Endothelial cell of umbilical vein (primary cell): ENCODE measurements around the gene DDX42. TPM values are rescaled to one million over a fixed set of nuclear protein-coding genes. Genes with fewer than 3 reads are reported as not detected.

Source experiments
- BruUV-seq: library from RNA; stranded (reverse); fragments of 400-500 nt; replicated peaks from 2 replicates; lab custom pipeline; 2021; lab: Mats Ljungman, UMichigan
- CTCF ChIA-PET: fragments of 300-600, 350-600 bp; sonication (Branson Sonifier 250); formaldehyde crosslinking; loops from one replicate; lab custom pipeline; 2021; ENCODE audit warnings: antibody characterized with exemption, inconsistent platforms; lab: Charles Lee
- POLR2A ChIA-PET: fragments of 300-600, 350-600 bp; sonication (Branson Sonifier 250); formaldehyde crosslinking; loops from one replicate; lab custom pipeline; 2021; ENCODE audit warnings: antibody characterized with exemption, inconsistent platforms; lab: Charles Lee
- DNase-seq: peaks from one replicate; pipeline ENCODE4 v3.0.0-alpha.2; 2011; ENCODE audit warnings: low read depth, low spot score
- FAIRE-seq: peaks from 2 replicates; lab custom pipeline; 2011; peaks lifted over from hg19 to GRCh38; lab: Jason Lieb, UNC
- H2AFZ ChIP-seq: 2 replicates; pipeline ENCODE4 v1.6.0; 2012; ENCODE audit warnings: low read depth, low read length, control low read depth, inconsistent platforms
- H3K27ac ChIP-seq: 2 replicates; pipeline ENCODE4 v1.5.1; 2011; ENCODE audit warnings: low read depth, mild to moderate bottlenecking, control low read depth, low read length, moderate library complexity; ENCODE audit not compliant: insufficient read depth
- H3K27me3 ChIP-seq, 2 experiments: 2 replicates each; pipeline versions ENCODE4 v1.6.0 to v1.6.1; 2011; ENCODE audit warnings: low read length in 2 of 2, mixed read lengths in 1 of 2; ENCODE audit not compliant: control insufficient read depth in 2 of 2, insufficient read depth in 2 of 2
- H3K36me3 ChIP-seq, 2 experiments: 2 replicates in 1 of 2; 3 replicates in 1 of 2; pipeline ENCODE4 v1.5.1; 2011; ENCODE audit warnings: low read length in 2 of 2, mild to moderate bottlenecking in 1 of 2, moderate library complexity in 1 of 2; ENCODE audit not compliant: control insufficient read depth in 2 of 2, insufficient read depth in 2 of 2; ENCODE audit errors: extremely low read depth in 1 of 2
- H3K4me1 ChIP-seq: 3 replicates; pipeline ENCODE4 v1.5.1; 2011; ENCODE audit warnings: mild to moderate bottlenecking, low read length; ENCODE audit not compliant: control insufficient read depth, insufficient read depth; ENCODE audit errors: extremely low read depth
- H3K4me2 ChIP-seq: 2 replicates; pipeline ENCODE4 v1.6.1; 2011; ENCODE audit warnings: low read length, control low read depth, mixed read lengths; ENCODE audit not compliant: insufficient read depth
- H3K4me3 ChIP-seq, 3 experiments: fragments of 200-600 bp in 1 of 3; sonication (generic), shearing (Covaris generic) in 1 of 3; replicated peaks in 1 of 3; 2 replicates each; pipeline ENCODE4 v1.5.1; 2011 to 2016; ENCODE audit warnings: control low read depth in 3 of 3, low read length in 3 of 3, mild to moderate bottlenecking in 2 of 3, inconsistent platforms in 1 of 3, low read depth in 1 of 3, moderate library complexity in 1 of 3; ENCODE audit not compliant: insufficient read depth in 1 of 3
- H3K79me2 ChIP-seq: 2 replicates; pipeline ENCODE4 v1.6.0; 2012; ENCODE audit warnings: low read length, inconsistent platforms; ENCODE audit not compliant: control insufficient read depth, insufficient read depth
- H3K9ac ChIP-seq: replicated peaks from 2 replicates; pipeline ENCODE3; 2011; ENCODE audit warnings: low read length, control low read depth; ENCODE audit not compliant: insufficient read depth; ENCODE audit errors: extremely low read depth
- H3K9me1 ChIP-seq: replicated peaks from 3 replicates; pipeline ENCODE4 v1.6.0; 2011; ENCODE audit warnings: mild to moderate bottlenecking, low read length; ENCODE audit not compliant: control insufficient read depth, insufficient read depth; ENCODE audit errors: extremely low read depth
- H3K9me3 ChIP-seq: replicated peaks from 2 replicates; pipeline ENCODE4 v1.5.1; 2012; ENCODE audit warnings: low read length, inconsistent platforms; ENCODE audit not compliant: control insufficient read depth, insufficient read depth
- H4K20me1 ChIP-seq: replicated peaks from 2 replicates; pipeline ENCODE3; 2011; ENCODE audit warnings: mild to moderate bottlenecking, low read length; ENCODE audit not compliant: control insufficient read depth, insufficient read depth; ENCODE audit errors: extremely low read depth
- CTCF ChIP-seq, 2 donors: IDR thresholded peaks; 1 replicate in 1 of 2; 2 replicates in 1 of 2; pipeline ENCODE4 v1.5.1; 2011; ENCODE audit warnings: low read length in 2 of 2, mild to moderate bottlenecking in 2 of 2, moderate library complexity in 2 of 2, control low read depth in 1 of 2, inconsistent platforms in 1 of 2, low read depth in 1 of 2; ENCODE audit not compliant: insufficient read depth in 1 of 2; ENCODE audit errors: extremely low read depth in 1 of 2
- EZH2 ChIP-seq: IDR thresholded peaks from 2 replicates; pipeline ENCODE4 v1.6.1; 2012; ENCODE audit warnings: borderline replicate concordance, low read depth, mild to moderate bottlenecking, moderate library complexity, low read length, inconsistent platforms; ENCODE audit not compliant: severe bottlenecking
- GATA2 ChIP-seq: IDR thresholded peaks from 2 replicates; pipeline ENCODE4 v1.7.0; 2011; ENCODE audit warnings: low read depth, mild to moderate bottlenecking, moderate library complexity, mixed read lengths, low read length; ENCODE audit not compliant: insufficient read length, insufficient read depth
- JUN ChIP-seq: IDR thresholded peaks from 2 replicates; pipeline ENCODE4 v1.6.1; 2011; ENCODE audit warnings: borderline replicate concordance, low read depth; ENCODE audit not compliant: insufficient read length, insufficient read depth
- POLR2A ChIP-seq: IDR thresholded peaks from 2 replicates; pipeline ENCODE4 v1.6.1; 2012; ENCODE audit warnings: low read depth, mild to moderate bottlenecking, control low read depth, low read length
- POLR2AphosphoS5 ChIP-seq: IDR thresholded peaks from 2 replicates; pipeline ENCODE4 v1.6.1; 2012; ENCODE audit warnings: low read depth, mild to moderate bottlenecking, control low read depth, low read length, moderate library complexity; ENCODE audit not compliant: insufficient read depth
- dilution Hi-C: fragments of 300-500 bp; cut with MboI; formaldehyde crosslinking; loops from one replicate; pipeline ENCODE4 v1.15.0; 2019; ENCODE audit warnings: low sequenced_read_pairs; ENCODE audit not compliant: extremely low pct_ligation_motif_present
- intact Hi-C: fragments of 100-400 bp; cut with micrococcal nuclease; formaldehyde crosslinking; loops from one replicate; pipeline ENCODE4 v1.10.0; 2022
- polyA plus RNA-seq, 4 experiments: library from polyadenylated mRNA; depleted of rRNA in 3 of 4; stranded (reverse) in 3 of 4; unstranded in 1 of 4; fragments of >200 nt; gene quantifications; 2 replicates each; pipeline versions ENCODE4 v1.2.1 to v1.2.3, GENCODE V29; 2011 to 2012; ENCODE audit warnings: missing spikeins in 1 of 4
- total RNA-seq: library from RNA; stranded (reverse); gene quantifications from 2 replicates; pipeline ENCODE4 v1.2.3, GENCODE V29; 2021

Gene DDX42
- total and polyA plus RNA-seq, 2 donors (not counting 3 experiments of a cell fraction or from before 2014, with no cell fraction given): 48.1 to 124 TPM

- dilution Hi-C loops: no loop called here
- H3K9me1 ChIP-seq: no peaks in the 10 kb centered on the region
- TF ChIP-seq CTCF (IDR thresholded peaks at IDR 0.05; ENCODE audit: extremely low read depth in 1 of 2, insufficient read depth in 1 of 2, low read depth in 1 of 2, low read length in 2 of 2) (no peak), JUN (no peak)
- H3K27me3 ChIP-seq: no peaks in the 10 kb centered on the region
- no peak overlapping the region for H3K9ac ChIP-seq
- H3K27ac ChIP-seq: no peak overlapping the region
- DNase-seq (no peak), FAIRE-seq (no peak)
- no peak overlapping the region for H3K4me2 ChIP-seq
- H3K79me2 ChIP-seq: no peaks in the 10 kb centered on the region
- intact Hi-C loops: no loop called here
- H3K9me3 ChIP-seq: no peaks in the 10 kb centered on the region
- H3K4me3 ChIP-seq: no peak overlapping the region
- ChIA-PET POLR2A (no interaction called here), CTCF (interaction anchor here (0.6 kb wide), 1 partner anchor 1037 kb away, joined by 3 read pairs; no protein-coding TSS in a partner anchor)
- peaks cover 20 to 22% of the 10 kb centered on the region in 2 experiments for H3K36me3 ChIP-seq
- H2AFZ ChIP-seq: no peak overlapping the region
- BruUV-seq: no TSS peak
- H4K20me1 ChIP-seq: peaks cover 4% of the 10 kb centered on the region
- peaks cover 9% of the 10 kb centered on the region for H3K4me1 ChIP-seq
These were observed 15.5 kb upstream of the DDX42 start for GRCh38 chr17:63758428-63758827.

GRCh38 chr17:63760771-63761539, 13.0 kb upstream of the DDX42 start:
- TF ChIP-seq POLR2AphosphoS5 (no peak), CTCF (IDR thresholded peaks at IDR 0.05; ENCODE audit: extremely low read depth in 1 of 2, insufficient read depth in 1 of 2, low read depth in 1 of 2, low read length in 2 of 2) (no peak), GATA2 (no peak), JUN (no peak), POLR2A (no peak), EZH2 (no peak)
- H3K36me3 ChIP-seq: peaks cover 12 to 22% of the 10 kb centered on the region in 2 experiments
- dilution Hi-C loops: no loop called here
- DNase-seq: no peak
- no peak overlapping the region for H3K4me3 ChIP-seq
- POLR2A ChIA-PET: interaction anchor here (1.2 kb wide), 1 partner anchor 12 kb away, joined by 3 read pairs; the partner anchor contains the start of gene CCDC47
- H3K4me1 ChIP-seq: peaks cover 9% of the 10 kb centered on the region
- intact Hi-C loops: no loop called here
- no peak overlapping the region for H2AFZ ChIP-seq
- no peak overlapping the region for H3K27ac ChIP-seq
- BruUV-seq: no TSS peak
- peaks cover 10% of the 10 kb centered on the region for H3K79me2 ChIP-seq
- FAIRE-seq: no peak
- no peaks in the 10 kb centered on the region for H3K9me3 ChIP-seq
- H3K4me2 ChIP-seq: no peak overlapping the region
- CTCF ChIA-PET: interaction anchor here (1.2 kb wide), 1 partner anchor 12 kb away, joined by 4 read pairs; the partner anchor contains the start of gene CCDC47
- no peaks in the 10 kb centered on the region for H3K27me3 ChIP-seq
- H4K20me1 ChIP-seq: peaks cover 4% of the 10 kb centered on the region
- no peak overlapping the region for H3K9ac ChIP-seq
- no peaks in the 10 kb centered on the region for H3K9me1 ChIP-seq
